ENCODE measurements around the gene ZNF444. TPM values are rescaled to one million over a fixed set of nuclear protein-coding genes. Genes with fewer than 3 reads are reported as not detected.
A peak's percentile ranks its signal among the peaks of the same experiment; 100 is the strongest.

The ZNF444 gene
- total RNA-seq, 2 experiments from 2014 or later, result 22.0 to 25.3 TPM

DNA sequence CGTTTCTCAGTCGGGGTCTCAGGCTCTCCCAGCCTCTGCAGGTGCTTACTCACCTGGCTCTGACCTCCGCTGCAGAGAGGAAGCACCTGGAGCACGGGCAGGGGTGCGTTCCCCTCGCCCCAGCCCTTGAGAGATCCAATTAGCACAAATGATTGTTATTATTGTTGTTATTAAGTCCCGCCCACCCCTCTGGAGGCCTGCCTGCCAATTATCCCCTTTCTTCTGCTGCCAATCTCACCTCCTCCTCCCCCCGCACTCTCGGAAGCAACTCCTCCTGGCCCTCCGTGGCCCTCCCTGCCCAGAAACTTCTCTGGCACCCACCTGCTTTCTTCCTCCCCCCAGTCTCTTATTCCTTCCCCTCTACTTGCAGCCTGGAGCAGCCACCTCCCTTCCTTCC is 28.8 kb upstream of the ZNF444 start:
- TF ChIP-seq EZH2phosphoT487 (IDR thresholded peaks at IDR 0.05; ENCODE audit: borderline replicate concordance, low read depth, low read length) (no peak), CTCF (conservative IDR thresholded peaks at IDR 0.05; ENCODE audit: low read length) (no peak)
- peaks cover 16% of the 10 kb centered on the region; the same call in 1 of the 2 replicates for H4K20me1 ChIP-seq (ENCODE audit: insufficient read depth, low read length)
- intact Hi-C loops (cut with micrococcal nuclease; ENCODE audit: unreplicated experiment), result no loop called here
- H3K36me3 ChIP-seq (ENCODE audit: insufficient read depth, low read length), result peaks cover 7% of the 10 kb centered on the region; the same call in 1 of the 2 replicates
- H3K4me1 ChIP-seq (ENCODE audit: insufficient read depth, low read length, poor library complexity, severe bottlenecking), result peaks cover 37% of the 10 kb centered on the region
- POLR2A ChIA-PET, result no interaction called here
- H3K79me2 ChIP-seq (ENCODE audit: insufficient read depth, low read depth, low read length), result peaks cover 81% of the 10 kb centered on the region
- BruUV-seq (replicated peaks), result no TSS peak
- H3K9me2 ChIP-seq (ENCODE audit: insufficient read depth, low read length), result no peaks in the 10 kb centered on the region
- no peak overlapping the region for H2AFZ ChIP-seq (ENCODE audit: low read length)
- H3K27ac ChIP-seq (ENCODE audit: low read depth, low read length, poor library complexity, severe bottlenecking), result no peak overlapping the region
- CTCF ChIA-PET (ENCODE audit: unreplicated experiment), result no interaction called here
- H3K4me2 ChIP-seq (ENCODE audit: low read length), result peak overlapping the region; percentile 43; the same call in 1 of the 2 replicates
- H3K9me3 ChIP-seq (ENCODE audit: low read length), result no peaks in the 10 kb centered on the region
- DNase-seq (ENCODE audit: low spot score), result peak; percentile 22
- H3K4me3 ChIP-seq (ENCODE audit: low read depth, low read length, poor library complexity, severe bottlenecking), result no peak overlapping the region

GRCh38 chr19:56113074-56113632 is 27.9 kb upstream of the ZNF444 start:
- Histone ChIP-seq H3K4me2 (ENCODE audit: low read length) (peak overlapping the region; percentile 43), H3K36me3 (ENCODE audit: insufficient read depth, low read length) (peaks cover 7% of the 10 kb centered on the region; the same call in 1 of the 2 replicates), H3K4me1 (ENCODE audit: insufficient read depth, low read length, poor library complexity, severe bottlenecking) (peaks cover 37% of the 10 kb centered on the region), H2AFZ (ENCODE audit: low read length) (no peak overlapping the region), H3K79me2 (ENCODE audit: insufficient read depth, low read depth, low read length) (peaks cover 88% of the 10 kb centered on the region), H3K9me3 (ENCODE audit: low read length) (no peaks in the 10 kb centered on the region), H4K20me1 (ENCODE audit: insufficient read depth, low read length) (peaks cover 16% of the 10 kb centered on the region; the same call in 1 of the 2 replicates), H3K27ac (ENCODE audit: low read depth, low read length, poor library complexity, severe bottlenecking) (no peak overlapping the region), H3K9me2 (ENCODE audit: insufficient read depth, low read length) (no peaks in the 10 kb centered on the region), H3K4me3 (ENCODE audit: low read depth, low read length, poor library complexity, severe bottlenecking) (no peak overlapping the region)
- no peak for DNase-seq (ENCODE audit: low spot score)
- ChIA-PET CTCF (ENCODE audit: unreplicated experiment) (no interaction called here), POLR2A (no interaction called here)
- BruUV-seq (replicated peaks), result no TSS peak
- no peak for TF ChIP-seq CTCF (conservative IDR thresholded peaks at IDR 0.05; ENCODE audit: low read length)
- TF ChIP-seq EZH2phosphoT487 (IDR thresholded peaks at IDR 0.05; ENCODE audit: borderline replicate concordance, low read depth, low read length), result no peak
- intact Hi-C loops (cut with micrococcal nuclease; ENCODE audit: unreplicated experiment), result no loop called here

DNA sequence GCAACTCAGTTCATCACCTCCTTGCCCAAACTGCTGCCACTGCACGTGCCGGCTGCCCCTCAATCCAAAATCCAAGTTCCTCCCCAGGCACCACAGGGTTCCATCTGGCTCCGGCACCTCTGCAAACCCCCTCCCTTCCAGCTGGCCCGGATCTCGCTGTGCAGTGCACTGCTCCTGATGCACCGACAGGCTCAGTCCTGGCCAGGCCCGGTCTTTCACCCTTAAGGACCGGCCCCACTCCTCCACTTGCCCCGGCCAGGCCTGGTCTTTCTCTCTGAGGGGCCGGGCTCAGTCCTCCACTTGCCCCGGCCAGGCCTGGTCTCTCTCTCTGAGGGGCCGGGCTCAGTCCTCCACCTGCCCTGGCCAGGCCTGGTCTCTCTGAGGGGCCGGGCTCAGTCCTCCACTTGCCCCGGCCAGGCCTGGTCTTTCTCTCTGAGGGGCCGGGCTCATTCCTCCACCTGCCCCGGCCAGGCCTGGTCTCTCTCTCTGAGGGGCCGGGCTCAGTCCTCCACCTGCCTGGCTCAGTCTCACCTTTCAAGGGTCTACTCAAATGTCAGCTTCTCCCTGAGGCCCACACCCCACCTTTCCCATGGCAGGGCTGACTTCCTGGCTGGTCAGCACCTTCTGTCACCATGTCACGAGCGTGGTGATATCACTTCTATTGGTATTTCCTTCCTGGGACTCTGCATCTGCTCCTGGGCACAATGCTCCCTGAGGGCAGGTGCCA is 26.9 kb upstream of the ZNF444 start:
- peaks cover 13% of the 10 kb centered on the region; the same call in 1 of the 2 replicates for H4K20me1 ChIP-seq (ENCODE audit: insufficient read depth, low read length)
- intact Hi-C loops (cut with micrococcal nuclease; ENCODE audit: unreplicated experiment), result no loop called here

More for the DNA sequence above, 26.9 kb upstream of the ZNF444 start:
- Histone ChIP-seq H3K36me3 (ENCODE audit: insufficient read depth, low read length) (peaks cover 10% of the 10 kb centered on the region; the same call in 1 of the 2 replicates), H3K4me1 (ENCODE audit: insufficient read depth, low read length, poor library complexity, severe bottlenecking) (peaks cover 44% of the 10 kb centered on the region), H3K4me3 (ENCODE audit: low read depth, low read length, poor library complexity, severe bottlenecking) (no peak overlapping the region), H3K4me2 (ENCODE audit: low read length) (no peak overlapping the region), H2AFZ (ENCODE audit: low read length) (no peak overlapping the region), H3K27ac (ENCODE audit: low read depth, low read length, poor library complexity, severe bottlenecking) (no peak overlapping the region), H3K9me3 (ENCODE audit: low read length) (no peaks in the 10 kb centered on the region), H3K9me2 (ENCODE audit: insufficient read depth, low read length) (no peaks in the 10 kb centered on the region), H3K79me2 (ENCODE audit: insufficient read depth, low read depth, low read length) (peaks cover 90% of the 10 kb centered on the region)
- ChIA-PET CTCF (ENCODE audit: unreplicated experiment) (no interaction called here), POLR2A (no interaction called here)
- no peak for TF ChIP-seq EZH2phosphoT487 (IDR thresholded peaks at IDR 0.05; ENCODE audit: borderline replicate concordance, low read depth, low read length)
- TF ChIP-seq CTCF (conservative IDR thresholded peaks at IDR 0.05; ENCODE audit: low read length), result no peak
- no TSS peak for BruUV-seq (replicated peaks)
- DNase-seq (ENCODE audit: low spot score), result no peak
